Kidney epithelial cell (primary cell): ENCODE data around the gene DIP2C. TPM values are rescaled to one million over a fixed set of nuclear protein-coding genes. Genes with fewer than 3 reads are reported as not detected.
"Not testable (repeated sequence)": the region's sequence is repeated elsewhere in the genome, so short reads cannot be mapped to it uniquely, and the experiment has no call there.

Experiments
- DNase-seq: peaks from one replicate; pipeline ENCODE4 v3.0.0-alpha.2; 2010; ENCODE audit warnings: low read depth
- H3K27me3 ChIP-seq: 2 replicates; pipeline ENCODE4 v1.6.0; 2011; ENCODE audit warnings: low read length; ENCODE audit not compliant: control insufficient read depth, insufficient read depth
- H3K36me3 ChIP-seq: 2 replicates; pipeline ENCODE4 v1.5.1; 2011; ENCODE audit warnings: low read length; ENCODE audit not compliant: control insufficient read depth, insufficient read depth
- H3K4me3 ChIP-seq: 2 replicates; pipeline ENCODE4 v1.5.1; 2011; ENCODE audit warnings: low read depth, mild to moderate bottlenecking, control low read depth, low read length
- CTCF ChIP-seq: IDR thresholded peaks from 2 replicates; pipeline ENCODE4 v1.5.1; 2011; ENCODE audit warnings: mild to moderate bottlenecking, moderate library complexity, low read length, control low read depth, inconsistent platforms; ENCODE audit not compliant: insufficient read depth, poor library complexity, severe bottlenecking
- total RNA-seq: library from RNA; depleted of rRNA; stranded (reverse); fragments of >200 nt; gene quantifications from 2 replicates; pipeline ENCODE4 v1.2.3, GENCODE V29; 2015

The DIP2C gene
- total RNA-seq, 1 donor from 2014 or later = 19.2 TPM

GRCh38 chr10:306007-306674 is 383.3 kb downstream of the DIP2C start:
- Histone ChIP-seq H3K36me3 (peaks cover 4% of the 10 kb centered on the region), H3K4me3 (no peak overlapping the region), H3K27me3 (no peaks in the 10 kb centered on the region)
- TF ChIP-seq CTCF = no peak
- DNase-seq = no peak

GRCh38 chr10:305034-305433 is 384.4 kb downstream of the DIP2C start:
- H3K36me3 ChIP-seq = peaks cover 4% of the 10 kb centered on the region
- no peak overlapping the region for H3K4me3 ChIP-seq
- DNase-seq = no peak
- H3K27me3 ChIP-seq = no peaks in the 10 kb centered on the region
- TF ChIP-seq CTCF = no peak

GRCh38 chr10:301536-301935 is 387.9 kb downstream of the DIP2C start:
- H3K4me3 ChIP-seq = no peak overlapping the region
- H3K36me3 ChIP-seq = no peaks in the 10 kb centered on the region
- no peak for DNase-seq
- TF ChIP-seq CTCF = no peak
- H3K27me3 ChIP-seq = no peaks in the 10 kb centered on the region

- H3K36me3 ChIP-seq, H3K27me3 ChIP-seq, H3K4me3 ChIP-seq, DNase-seq: not testable (repeated sequence)
These were observed 388.9 kb downstream of the DIP2C start for GRCh38 chr10:300580-300979.

- no peak for TF ChIP-seq CTCF
- no peaks in the 10 kb centered on the region for H3K36me3 ChIP-seq
- no peaks in the 10 kb centered on the region for H3K27me3 ChIP-seq
- DNase-seq = no peak
- H3K4me3 ChIP-seq = no peak overlapping the region
These were observed 389.5 kb downstream of the DIP2C start for GRCh38 chr10:299969-300368.

- Histone ChIP-seq H3K27me3 (no peaks in the 10 kb centered on the region), H3K4me3 (no peak overlapping the region), H3K36me3 (no peaks in the 10 kb centered on the region)
- TF ChIP-seq CTCF = no peak
- no peak for DNase-seq
These were observed 390.0 kb downstream of the DIP2C start for GRCh38 chr10:299512-299911.
